Ishikawa (cell line): Measurements from ENCODE around the gene CSNK2A2.

Experiments
- EP300 ChIP-seq: IDR thresholded peaks from 2 replicates; pipeline ENCODE4 v1.6.1; 2012; ENCODE audit warnings: borderline replicate concordance
- NFIC ChIP-seq: IDR thresholded peaks from 2 replicates; pipeline ENCODE4 v1.6.1; 2012
- REST ChIP-seq: IDR thresholded peaks from 2 replicates; pipeline ENCODE4 v1.6.1; 2012; ENCODE audit warnings: low read depth, mild to moderate bottlenecking
- ZBTB7A ChIP-seq: IDR thresholded peaks from 2 replicates; pipeline ENCODE4 v1.6.1; 2012; ENCODE audit warnings: low read depth

- TF ChIP-seq EP300 (no peak), REST (no peak), ZBTB7A (no peak), NFIC (no peak)
These were observed 2.6 kb downstream of the CSNK2A2 start for GRCh38 chr16:58195344-58195743.
